Gastroesophageal sphincter (tissue), 3 donors: Measurements from ENCODE around the gene QPRT.

ENCODE experiments used
- CTCF ChIP-seq, 4 experiments: fragments of 200-600 bp in 2 of 4; fragments of 450-650 bp in 2 of 4; sonication (generic) in 1 of 4; IDR thresholded peaks; one replicate each; pipeline ENCODE4 v1.5.1; 2017 to 2019; ENCODE audit warnings: antibody characterized with exemption in 4 of 4, mild to moderate bottlenecking in 2 of 4, moderate library complexity in 2 of 4
- EP300 ChIP-seq: sonication (generic); formaldehyde crosslinking; IDR thresholded peaks from one replicate; pipeline ENCODE4 v1.6.1; 2017; ENCODE audit warnings: antibody characterized with exemption, mild to moderate bottlenecking
- POLR2A ChIP-seq, 2 donors: fragments of 450-650 bp; IDR thresholded peaks; one replicate each; pipeline ENCODE4 v1.6.1; 2017; ENCODE audit warnings: antibody characterized with exemption in 2 of 2, mild to moderate bottlenecking in 2 of 2, moderate library complexity in 1 of 2
- POLR2AphosphoS5 ChIP-seq: sonication (generic); formaldehyde crosslinking; IDR thresholded peaks from one replicate; pipeline ENCODE4 v1.6.1; 2017; ENCODE audit warnings: antibody characterized with exemption

GRCh38 chr16:29673501-29673900 lies 5.5 kb upstream of the QPRT start:
- TF ChIP-seq CTCF (IDR thresholded peaks at IDR 0.05), result no peak
- TF ChIP-seq POLR2A (IDR thresholded peaks at IDR 0.05), result no peak
- TF ChIP-seq EP300, result no peak
- TF ChIP-seq POLR2AphosphoS5, result no peak
